Endodermal cell (in vitro differentiated cells): ENCODE results near the gene NDFIP2. TPM values are rescaled to one million over a fixed set of nuclear protein-coding genes. Genes with fewer than 3 reads are reported as not detected.

ENCODE experiments used
- DNase-seq: peaks from one replicate; pipeline ENCODE4 v3.0.0-alpha.2; 2017
- H3K27ac ChIP-seq: 2 replicates; pipeline ENCODE4 v1.5.1; 2013; ENCODE audit warnings: mild to moderate bottlenecking, low read depth, low read length, moderate library complexity
- H3K27me3 ChIP-seq: 2 replicates; pipeline ENCODE4 v1.6.1; 2013; ENCODE audit warnings: mild to moderate bottlenecking, low read length, moderate library complexity; ENCODE audit not compliant: insufficient read depth, control insufficient read depth, poor library complexity, severe bottlenecking
- H3K36me3 ChIP-seq: 2 replicates; pipeline ENCODE4 v1.7.0; 2013; ENCODE audit warnings: mild to moderate bottlenecking, low read length, moderate library complexity; ENCODE audit not compliant: control insufficient read depth, insufficient read depth
- H3K4me1 ChIP-seq: one replicate; pipeline ENCODE4 v1.7.0; 2013; ENCODE audit warnings: low read length; ENCODE audit not compliant: control insufficient read depth, insufficient read depth
- H3K4me3 ChIP-seq: 2 replicates; pipeline ENCODE4 v1.5.1; 2013; ENCODE audit warnings: mild to moderate bottlenecking, low read length, moderate library complexity
- H3K9ac ChIP-seq: 2 replicates; pipeline ENCODE4 v1.6.1; 2013; ENCODE audit warnings: mild to moderate bottlenecking, low read length, moderate library complexity; ENCODE audit not compliant: poor library complexity, severe bottlenecking; ENCODE audit errors: extremely low read depth
- H3K9me3 ChIP-seq: 2 replicates; pipeline ENCODE4 v1.6.1; 2013; ENCODE audit warnings: mild to moderate bottlenecking, low read length, moderate library complexity; ENCODE audit not compliant: control insufficient read depth
- H3K27ac Mint-ChIP-seq: 2 replicates; pipeline ENCODE4 v1.8.0; 2020; ENCODE audit warnings: mixed read lengths
- H3K27me3 Mint-ChIP-seq: 2 replicates; pipeline ENCODE4 v1.8.0; 2021; ENCODE audit warnings: mild to moderate bottlenecking, mixed read lengths; ENCODE audit not compliant: insufficient read depth
- H3K36me3 Mint-ChIP-seq: 2 replicates; pipeline ENCODE4 v1.8.0; 2020; ENCODE audit warnings: low read depth, mixed read lengths
- H3K4me1 Mint-ChIP-seq: 2 replicates; pipeline ENCODE4 v1.8.0; 2020; ENCODE audit warnings: mixed read lengths
- H3K4me3 Mint-ChIP-seq: 2 replicates; pipeline ENCODE4 v1.8.0; 2020; ENCODE audit warnings: mild to moderate bottlenecking, moderate library complexity, mixed read lengths
- H3K9me3 Mint-ChIP-seq: 2 replicates; pipeline ENCODE4 v1.8.0; 2020; ENCODE audit warnings: mild to moderate bottlenecking, mixed read lengths
- CTCF ChIP-seq: fragments of 200-600 bp; sonication (generic); conservative IDR thresholded peaks from 2 replicates; pipeline ENCODE4 v1.5.0; 2021; ENCODE audit warnings: antibody characterized with exemption, mild to moderate bottlenecking
- WGBS, 2 experiments: methylation state at CpG; one replicate each; pipeline versions ENCODE4 v1.1.5 to v1.1.7; 2013; ENCODE audit warnings: missing lambda C conversion rate in 2 of 2, mixed read lengths in 1 of 2; ENCODE audit not compliant: insufficient coverage in 1 of 2, insufficient read length in 1 of 2; 5-methylcytosine and 5-hydroxymethylcytosine counted together
- total RNA-seq, 2 donors: library from RNA; stranded (reverse); fragmentation: NEBNext Ultra II Directional in 1 of 2; extraction: Animal tissue kit (Norgen Biotek cat#: 25700) in 1 of 2; gene quantifications; 2 replicates in 1 of 2; 3 replicates in 1 of 2; pipeline ENCODE4 v1.2.1, GENCODE V29; 2021

Gene NDFIP2
- total RNA-seq, 2 donors from 2014 or later: 27.9 to 29.2 TPM

- Mint-ChIP-seq H3K4me1 (peaks cover 18% of the 10 kb centered on the region), H3K9me3 (no peaks in the 10 kb centered on the region), H3K27ac (no peak overlapping the region), H3K36me3 (no peaks in the 10 kb centered on the region), H3K27me3 (peaks cover 66% of the 10 kb centered on the region), H3K4me3 (no peak overlapping the region)
- Histone ChIP-seq H3K27me3 (peaks cover 20% of the 10 kb centered on the region), H3K4me3 (no peak overlapping the region), H3K9ac (no peak overlapping the region), H3K36me3 (no peaks in the 10 kb centered on the region), H3K4me1 (no peaks in the 10 kb centered on the region), H3K9me3 (no peaks in the 10 kb centered on the region), H3K27ac (no peak overlapping the region)
- no peak for TF ChIP-seq CTCF
- 86 to 97% methylated on average over 1 of the region's 1 CpG for WGBS, 2 experiments
- DNase-seq: no peak
Measured at GRCh38 chr13:79448413-79448812, 32.5 kb upstream of the NDFIP2 start.

GRCh38 chr13:79450110-79450509 is 30.8 kb upstream of the NDFIP2 start:
- no peak overlapping the region for H3K9ac ChIP-seq
- WGBS, 2 experiments: 100% methylated on average over 1 of the region's 4 CpGs; no CpG with 5 or more reads in 1 of the 2 experiments
- no peaks in the 10 kb centered on the region for H3K36me3 ChIP-seq
- H3K4me1 ChIP-seq: no peaks in the 10 kb centered on the region
- no peak overlapping the region for H3K27ac ChIP-seq
- no peak for DNase-seq
- peaks cover 66% of the 10 kb centered on the region for H3K27me3 Mint-ChIP-seq
- no peak overlapping the region for H3K4me3 Mint-ChIP-seq
- no peaks in the 10 kb centered on the region for H3K9me3 ChIP-seq
- H3K4me3 ChIP-seq: no peak overlapping the region
- H3K36me3 Mint-ChIP-seq: no peaks in the 10 kb centered on the region
- peaks cover 20% of the 10 kb centered on the region for H3K27me3 ChIP-seq
- H3K4me1 Mint-ChIP-seq: peaks cover 18% of the 10 kb centered on the region
- no peaks in the 10 kb centered on the region for H3K9me3 Mint-ChIP-seq
- H3K27ac Mint-ChIP-seq: no peak overlapping the region
- TF ChIP-seq CTCF: no peak

DNA sequence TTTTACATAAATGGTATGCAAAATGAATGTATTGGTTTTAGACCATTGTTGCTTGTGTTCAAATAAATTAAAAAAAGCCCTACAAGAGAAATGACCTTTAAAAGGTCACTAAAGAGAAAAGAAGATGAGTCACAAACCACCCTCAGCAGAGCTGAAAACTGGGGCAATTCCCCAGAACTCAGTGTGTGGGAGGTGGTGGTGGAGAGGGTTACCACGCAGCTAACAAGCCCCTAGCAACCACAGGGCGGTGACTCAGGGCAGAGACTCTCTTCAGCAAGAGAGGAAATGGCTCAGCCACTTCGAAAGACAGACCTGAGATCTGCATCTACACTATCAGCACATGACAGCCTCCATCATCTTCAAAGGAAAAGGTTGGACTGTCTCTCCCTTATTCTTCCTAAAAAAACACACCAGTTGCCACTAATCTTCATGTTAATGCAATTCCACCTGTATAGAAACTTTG is 29.4 kb upstream of the NDFIP2 start:
- Mint-ChIP-seq H3K36me3 (no peaks in the 10 kb centered on the region), H3K9me3 (no peaks in the 10 kb centered on the region), H3K4me3 (no peak overlapping the region), H3K4me1 (peaks cover 15% of the 10 kb centered on the region), H3K27ac (no peak overlapping the region), H3K27me3 (peaks cover 58% of the 10 kb centered on the region)
- peak; percentile 58 for DNase-seq
- Histone ChIP-seq H3K9ac (no peak overlapping the region), H3K27ac (no peak overlapping the region), H3K4me1 (no peaks in the 10 kb centered on the region), H3K4me3 (no peak overlapping the region), H3K36me3 (no peaks in the 10 kb centered on the region), H3K9me3 (no peaks in the 10 kb centered on the region), H3K27me3 (peaks cover 20% of the 10 kb centered on the region)
- no peak for TF ChIP-seq CTCF
- 17 to 50% methylated on average over 1 to 3 of the region's 3 CpGs for WGBS, 2 experiments
